GM19023 (cell line): ENCODE results near the gene TRMT6.
A peak's percentile ranks its signal among the peaks of the same experiment; 100 is the strongest.

Experiments
- ATAC-seq: cut with Tn5 transposase; IDR thresholded peaks from one replicate; pipeline ENCODE4 v1.9.1; 2021; ENCODE audit warnings: mild to moderate bottlenecking, moderate library complexity; ENCODE audit not compliant: unreplicated experiment

TRMT6 gene

GRCh38 chr20:5950271-5951031, at the start of gene TRMT6, which contains the start of gene MCM8:
TRMT6 (minus strand) TSS chr20:5950533; CDS start chr20:5950405, 128 bp downstream.
MCM8 (plus strand) TSS chr20:5950652; CDS start chr20:5952016, 1,364 bp downstream.
- peak; percentile 99 for ATAC-seq

- no peak for ATAC-seq
These were observed 49.5 kb upstream of the TRMT6 start for GRCh38 chr20:5999783-6000182.

- peak; percentile 95 for ATAC-seq
These were observed 46.4 kb upstream of the TRMT6 start for GRCh38 chr20:5996765-5997164.

- ATAC-seq, result no peak
These were observed 41.5 kb upstream of the TRMT6 start for GRCh38 chr20:5991623-5992441.

- no peak for ATAC-seq
These were observed 40.6 kb upstream of the TRMT6 start for GRCh38 chr20:5990946-5991345.

- ATAC-seq, result no peak
These were observed 39.2 kb upstream of the TRMT6 start for GRCh38 chr20:5989539-5989938.

- ATAC-seq, result no peak
These were observed 37.0 kb upstream of the TRMT6 start for GRCh38 chr20:5987383-5987782.

GRCh38 chr20:5980720-5981538, 30.6 kb upstream of the TRMT6 start:
- no peak for ATAC-seq

- no peak for ATAC-seq
These were observed 29.5 kb upstream of the TRMT6 start for GRCh38 chr20:5979801-5980200.

- ATAC-seq, result no peak
These were observed 27.6 kb upstream of the TRMT6 start for GRCh38 chr20:5977975-5978374.

- ATAC-seq, result no peak
These were observed 26.9 kb upstream of the TRMT6 start for GRCh38 chr20:5977223-5977622.

GRCh38 chr20:5975778-5976177, 25.4 kb upstream of the TRMT6 start:
- ATAC-seq, result no peak

GRCh38 chr20:5974531-5974930, 24.2 kb upstream of the TRMT6 start:
- ATAC-seq, result no peak

- ATAC-seq, result no peak
These were observed 23.6 kb upstream of the TRMT6 start for GRCh38 chr20:5973971-5974370.

- no peak for ATAC-seq
These were observed 22.8 kb upstream of the TRMT6 start for GRCh38 chr20:5973172-5973571.

GRCh38 chr20:5971203-5971602, 20.9 kb upstream of the TRMT6 start:
- ATAC-seq, result no peak

- no peak for ATAC-seq
These were observed 20.0 kb upstream of the TRMT6 start for GRCh38 chr20:5970381-5970780.

GRCh38 chr20:5969940-5970339, 19.6 kb upstream of the TRMT6 start:
- ATAC-seq, result no peak

- ATAC-seq, result no peak
These were observed 19.1 kb upstream of the TRMT6 start for GRCh38 chr20:5969348-5969935.

- no peak for ATAC-seq
These were observed 18.1 kb upstream of the TRMT6 start for GRCh38 chr20:5968462-5968861.

GRCh38 chr20:5967469-5967868, 17.1 kb upstream of the TRMT6 start:
- no peak for ATAC-seq
